PC-9 (cell line): Measurements from ENCODE around the gene OR13J1. TPM values are rescaled to one million over a fixed set of nuclear protein-coding genes. Genes with fewer than 3 reads are reported as not detected.

Experiments used
- BruUV-seq: library from RNA; stranded (reverse); fragments of 400-500 nt; replicated peaks from 2 replicates; lab custom pipeline; 2021; lab: Mats Ljungman, UMichigan
- CTCF ChIA-PET: fragments of 300-600 bp; sonication (Branson Sonifier 250); formaldehyde crosslinking; loops from one replicate; lab custom pipeline; 2022; ENCODE audit warnings: antibody characterized with exemption; lab: Charles Lee
- POLR2A ChIA-PET: fragments of 300-600 bp; sonication (Branson Sonifier 250); formaldehyde crosslinking; loops from one replicate; lab custom pipeline; 2022; ENCODE audit warnings: antibody characterized with exemption; ENCODE audit not compliant: unreplicated experiment; lab: Charles Lee
- DNase-seq, 2 experiments: peaks; one replicate each; pipeline versions ENCODE4 v3.0.0 to v3.0.0-alpha.2; 2015 to 2022; ENCODE audit warnings: mixed read lengths in 1 of 2
- H2AFZ ChIP-seq: fragments of 200-600 bp; sonication (generic); 2 replicates; pipeline ENCODE4 v1.8.1; 2017; ENCODE audit warnings: antibody characterized with exemption
- H3F3A ChIP-seq: fragments of 200-600 bp; sonication (generic); 2 replicates; pipeline ENCODE4 v1.8.1; 2017; ENCODE audit warnings: antibody characterized with exemption, mild to moderate bottlenecking, low read depth; ENCODE audit not compliant: insufficient read depth
- H3K27ac ChIP-seq: fragments of 200-600 bp; sonication (generic); 2 replicates; pipeline ENCODE4 v1.6.1; 2016; ENCODE audit warnings: mixed run types
- H3K27me3 ChIP-seq: fragments of 200-600 bp; sonication (generic); 2 replicates; pipeline ENCODE4 v1.6.1; 2016; ENCODE audit warnings: low read depth, mixed run types; ENCODE audit not compliant: insufficient read depth
- H3K36me3 ChIP-seq: fragments of 200-600 bp; sonication (generic); 2 replicates; pipeline ENCODE4 v1.6.1; 2016; ENCODE audit warnings: low read depth, mixed run types
- H3K4me1 ChIP-seq: fragments of 200-600 bp; sonication (generic); replicated peaks from 2 replicates; pipeline ENCODE4 v1.6.1; 2016; ENCODE audit warnings: mixed run types; ENCODE audit not compliant: insufficient read depth
- H3K4me2 ChIP-seq: fragments of 200-600 bp; sonication (generic); 2 replicates; pipeline ENCODE4 v1.6.1; 2017; ENCODE audit warnings: mixed run types
- H3K4me3 ChIP-seq: fragments of 200-600 bp; sonication (generic); 2 replicates; pipeline ENCODE4 v1.6.1; 2016; ENCODE audit warnings: mixed run types
- H3K79me2 ChIP-seq: fragments of 200-600 bp; sonication (generic); 2 replicates; pipeline ENCODE4 v1.6.1; 2017; ENCODE audit warnings: low read depth, mixed run types
- H3K9me2 ChIP-seq: fragments of 200-600 bp; sonication (generic); 2 replicates; pipeline ENCODE4 v1.8.1; 2017; ENCODE audit warnings: mild to moderate bottlenecking; ENCODE audit not compliant: insufficient read depth
- H3K9me3 ChIP-seq: fragments of 200-600 bp; sonication (generic); 2 replicates; pipeline ENCODE4 v1.8.1; 2016; ENCODE audit warnings: low read depth; ENCODE audit not compliant: insufficient read depth
- H4K20me1 ChIP-seq: fragments of 200-600 bp; sonication (generic); 2 replicates; pipeline ENCODE4 v1.8.1; 2017; ENCODE audit not compliant: insufficient read depth
- CTCF ChIP-seq: fragments of 200-600 bp; sonication (generic); conservative IDR thresholded peaks from 2 replicates; pipeline ENCODE4 v1.6.1; 2017; ENCODE audit warnings: mixed run types, antibody characterized with exemption, mild to moderate bottlenecking, moderate library complexity
- EZH2 ChIP-seq: fragments of 200-600 bp; sonication (generic); IDR thresholded peaks from 2 replicates; pipeline ENCODE4 v1.8.0; 2017; ENCODE audit warnings: antibody characterized with exemption, low read depth
- intact Hi-C: fragments of 100-400 bp; cut with micrococcal nuclease; formaldehyde crosslinking; loops from one replicate; pipeline ENCODE4 v1.10.0; 2022; ENCODE audit not compliant: unreplicated experiment
- total RNA-seq: library from RNA; stranded (reverse); gene quantifications from 2 replicates; pipeline ENCODE4 v1.2.3, GENCODE V29; 2021

OR13J1 gene
- total RNA-seq, 1 experiment from 2014 or later = not detected

GRCh38 chr9:35841645-35841900, 28.6 kb downstream of the OR13J1 start:
- ChIA-PET CTCF (no interaction called here), POLR2A (no interaction called here)
- no peak overlapping the region for H3K4me2 ChIP-seq
- no peaks in the 10 kb centered on the region for H3K27me3 ChIP-seq
- DNase-seq = no peak
- H3K27ac ChIP-seq = no peak overlapping the region
- no peaks in the 10 kb centered on the region for H3K36me3 ChIP-seq
- no peaks in the 10 kb centered on the region for H4K20me1 ChIP-seq
- H3K9me3 ChIP-seq = no peaks in the 10 kb centered on the region
- H3K4me3 ChIP-seq = no peak overlapping the region
- H3K4me1 ChIP-seq = peaks cover 18% of the 10 kb centered on the region
- BruUV-seq = no TSS peak
- H3F3A ChIP-seq = peaks cover 6% of the 10 kb centered on the region
- H2AFZ ChIP-seq = no peak overlapping the region
- intact Hi-C loops = no loop called here
- no peaks in the 10 kb centered on the region for H3K9me2 ChIP-seq
- no peaks in the 10 kb centered on the region for H3K79me2 ChIP-seq
- TF ChIP-seq CTCF (no peak), EZH2 (no peak)

GRCh38 chr9:35840881-35841644, 29.1 kb downstream of the OR13J1 start:
- no peak overlapping the region for H2AFZ ChIP-seq
- peaks cover 18% of the 10 kb centered on the region for H3K4me1 ChIP-seq
- DNase-seq = no peak
- H3K36me3 ChIP-seq = no peaks in the 10 kb centered on the region
- H3K79me2 ChIP-seq = no peaks in the 10 kb centered on the region
- H3K9me3 ChIP-seq = no peaks in the 10 kb centered on the region
- no peaks in the 10 kb centered on the region for H4K20me1 ChIP-seq
- TF ChIP-seq EZH2 (no peak), CTCF (no peak)
- no TSS peak for BruUV-seq
- H3F3A ChIP-seq = peaks cover 6% of the 10 kb centered on the region
- H3K4me2 ChIP-seq = no peak overlapping the region
- H3K27ac ChIP-seq = no peak overlapping the region
- H3K27me3 ChIP-seq = no peaks in the 10 kb centered on the region
- intact Hi-C loops = no loop called here
- POLR2A ChIA-PET = no interaction called here
- no peaks in the 10 kb centered on the region for H3K9me2 ChIP-seq
- H3K4me3 ChIP-seq = no peak overlapping the region
- CTCF ChIA-PET = no interaction called here

- no peaks in the 10 kb centered on the region for H3F3A ChIP-seq
- H4K20me1 ChIP-seq = no peaks in the 10 kb centered on the region
- CTCF ChIA-PET = no interaction called here
- no peak overlapping the region for H3K27ac ChIP-seq
- no peak overlapping the region for H2AFZ ChIP-seq
- TF ChIP-seq CTCF (no peak), EZH2 (no peak)
- H3K27me3 ChIP-seq = no peaks in the 10 kb centered on the region
- H3K4me1 ChIP-seq = peaks cover 10% of the 10 kb centered on the region
- H3K4me3 ChIP-seq = no peak overlapping the region
- DNase-seq = no peak
- H3K79me2 ChIP-seq = no peaks in the 10 kb centered on the region
- H3K9me3 ChIP-seq = no peaks in the 10 kb centered on the region
- intact Hi-C loops = no loop called here
- POLR2A ChIA-PET = no interaction called here
- no peaks in the 10 kb centered on the region for H3K36me3 ChIP-seq
- no peak overlapping the region for H3K4me2 ChIP-seq
- BruUV-seq = no TSS peak
- H3K9me2 ChIP-seq = no peaks in the 10 kb centered on the region
Observed at GRCh38 chr9:35839926-35840325, 30.3 kb downstream of the OR13J1 start.
